HUES6 (cell line): Measurements from ENCODE around the gene CLDN15.

Source experiments
- H3K27ac ChIP-seq: 2 replicates; pipeline ENCODE4 v1.7.0; 2013; ENCODE audit warnings: low read depth, mild to moderate bottlenecking, low read length, inconsistent platforms
- H3K27me3 ChIP-seq: 2 replicates; pipeline ENCODE4 v1.6.1; 2013; ENCODE audit warnings: low read length; ENCODE audit not compliant: control insufficient read depth, insufficient read depth
- H3K36me3 ChIP-seq: 2 replicates; pipeline ENCODE4 v1.6.1; 2013; ENCODE audit warnings: low read length; ENCODE audit not compliant: control insufficient read depth, insufficient read depth
- H3K4me1 ChIP-seq: 2 replicates; pipeline ENCODE4 v1.6.1; 2013; ENCODE audit warnings: low read length; ENCODE audit not compliant: control insufficient read depth, insufficient read depth
- H3K4me3 ChIP-seq: 2 replicates; pipeline ENCODE4 v1.5.1; 2013; ENCODE audit warnings: low read depth, low read length
- H3K9ac ChIP-seq: one replicate; pipeline ENCODE4 v1.6.1; 2013; ENCODE audit warnings: mild to moderate bottlenecking, low read length
- H3K9me3 ChIP-seq: 2 replicates; pipeline ENCODE4 v1.6.1; 2013; ENCODE audit warnings: low read depth, low read length; ENCODE audit not compliant: control insufficient read depth, insufficient read depth

The CLDN15 gene

DNA sequence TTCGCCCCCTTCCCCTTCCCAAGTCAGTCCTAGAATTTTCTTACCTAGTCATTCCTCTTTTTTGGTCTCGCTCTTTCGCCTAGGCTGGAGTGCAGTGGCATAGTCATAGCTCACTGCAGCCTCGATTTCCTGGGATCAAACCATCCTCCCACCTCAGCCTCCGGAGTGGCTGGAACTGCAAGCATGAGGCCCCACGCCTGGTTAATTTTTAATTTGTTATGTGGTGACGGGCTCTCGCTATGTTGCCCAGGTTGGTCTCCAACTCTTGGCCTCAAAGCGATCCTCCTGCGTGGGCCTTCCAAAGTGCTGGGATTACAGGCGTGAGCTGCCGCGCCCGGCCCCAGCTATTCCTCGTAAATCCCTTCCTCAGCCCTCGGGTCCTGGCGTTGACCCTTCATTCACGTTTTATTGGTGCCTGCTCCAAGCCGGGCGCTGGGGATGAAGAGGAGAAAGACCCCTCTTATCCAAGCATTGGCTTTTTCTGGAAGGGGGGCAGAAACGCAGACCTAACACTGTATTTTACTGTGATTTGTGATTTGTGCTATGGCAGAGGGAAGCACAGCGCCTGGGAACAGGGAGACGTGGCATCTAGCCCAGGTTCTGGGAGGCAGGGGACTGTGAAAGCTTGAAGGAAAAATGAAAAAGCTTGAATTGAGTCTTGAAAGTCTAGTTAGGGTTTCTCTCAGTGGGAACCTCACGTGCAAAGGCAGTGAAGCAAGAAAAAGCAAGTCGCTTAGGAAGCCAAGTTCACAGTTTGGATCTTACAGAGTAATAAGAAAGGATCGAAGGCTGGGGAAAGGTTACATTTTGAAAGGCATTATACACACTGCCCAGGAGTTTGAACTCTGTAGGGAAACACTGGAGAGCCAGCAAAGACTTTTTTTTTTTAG, 19.1 kb downstream of the CLDN15 start:
- Histone ChIP-seq H3K4me1 (peaks cover 22% of the 10 kb centered on the region), H3K36me3 (peaks cover 18% of the 10 kb centered on the region), H3K27ac (no peak overlapping the region)

GRCh38 chr7:101217388-101218235, 20.0 kb downstream of the CLDN15 start, which contains the start of the genes PLOD3 and ZNHIT1:
TSS of gene PLOD3 (minus strand) at chr7:101217581. CDS start at chr7:101217274, 307 bp downstream.
TSS of gene ZNHIT1 (plus strand) at chr7:101218165. CDS start at chr7:101218196, 31 bp downstream.
- Histone ChIP-seq H3K9me3 (no peaks in the 10 kb centered on the region), H3K4me1 (peaks cover 22% of the 10 kb centered on the region), H3K9ac (peak within 1 kb of the TSS; percentile 76), H3K4me3 (peak within 1 kb of the TSS; percentile 88), H3K27me3 (no peaks in the 10 kb centered on the region), H3K36me3 (peaks cover 15% of the 10 kb centered on the region), H3K27ac (peak within 1 kb of the TSS; percentile 71; the same call in 1 of the 2 replicates)

More for the DNA sequence above, 19.1 kb downstream of the CLDN15 start:
- Histone ChIP-seq H3K9me3 (no peaks in the 10 kb centered on the region), H3K27me3 (no peaks in the 10 kb centered on the region), H3K4me3 (peak overlapping the region; percentile 88), H3K9ac (peak overlapping the region; percentile 73)

DNA sequence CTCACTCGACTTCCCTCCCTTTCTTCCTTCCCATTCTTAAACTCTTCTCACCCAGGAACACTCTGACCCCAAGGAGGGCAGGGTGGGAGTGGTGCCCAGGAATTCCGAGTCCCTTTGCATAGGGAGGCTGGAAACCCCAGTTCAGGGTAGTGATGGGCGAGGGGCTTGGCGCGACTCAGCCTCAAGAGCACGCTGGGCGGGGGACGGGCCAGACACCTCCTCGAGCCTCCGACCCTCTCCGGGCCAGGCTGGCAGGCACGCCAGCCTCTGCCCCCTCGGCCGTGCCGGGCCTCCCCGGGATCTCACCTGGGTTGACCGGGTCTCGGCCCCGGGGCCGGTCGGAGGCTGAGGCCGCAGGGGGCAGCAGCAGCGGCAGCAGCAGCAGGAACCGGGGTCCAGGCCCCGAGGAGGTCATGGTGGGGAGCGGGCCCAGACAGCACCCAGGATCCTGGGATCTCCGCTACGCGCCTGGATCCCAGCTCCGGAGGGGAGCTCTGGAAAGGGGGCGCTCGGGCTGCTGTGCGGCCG, 20.7 kb downstream of the CLDN15 start:
- Histone ChIP-seq H3K9ac (peak overlapping the region; percentile 76), H3K27ac (peak overlapping the region; percentile 71; the same call in 1 of the 2 replicates)

GRCh38 chr7:101216001-101216859, 21.4 kb downstream of the CLDN15 start:
- Histone ChIP-seq H3K9ac (peak overlapping the region; percentile 76), H3K4me1 (peaks cover 14% of the 10 kb centered on the region), H3K9me3 (no peaks in the 10 kb centered on the region), H3K4me3 (peak overlapping the region; percentile 88), H3K36me3 (peaks cover 24% of the 10 kb centered on the region), H3K27me3 (no peaks in the 10 kb centered on the region), H3K27ac (no peak overlapping the region)

More for the DNA sequence above, 20.7 kb downstream of the CLDN15 start:
- H3K36me3 ChIP-seq: peaks cover 17% of the 10 kb centered on the region
- no peaks in the 10 kb centered on the region for H3K27me3 ChIP-seq
- H3K4me3 ChIP-seq: peak overlapping the region; percentile 88
- peaks cover 17% of the 10 kb centered on the region for H3K4me1 ChIP-seq
- no peaks in the 10 kb centered on the region for H3K9me3 ChIP-seq

DNA sequence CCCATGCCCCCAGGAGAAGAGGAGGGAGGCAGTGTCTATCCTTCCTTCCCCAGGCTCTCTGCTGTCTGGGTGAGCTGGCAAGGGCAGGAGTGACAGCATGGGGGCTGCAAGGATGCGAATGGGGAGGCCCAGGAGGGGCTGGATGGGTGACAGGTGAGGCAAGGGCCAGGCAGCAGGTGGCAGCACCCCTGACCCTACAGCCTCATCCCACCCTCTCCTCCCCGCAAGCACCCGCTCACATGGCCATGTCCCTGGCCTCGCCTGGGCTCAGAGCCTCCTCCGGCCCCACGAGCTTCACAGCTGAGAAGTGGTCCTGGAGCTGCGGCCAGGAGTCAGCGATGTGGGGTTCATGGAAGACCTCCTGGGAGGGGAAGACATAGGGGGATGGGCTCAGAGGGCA, 25.6 kb downstream of the CLDN15 start:
- no peak overlapping the region for H3K9ac ChIP-seq
- peaks cover 9% of the 10 kb centered on the region for H3K4me1 ChIP-seq
- no peak overlapping the region for H3K4me3 ChIP-seq
- H3K36me3 ChIP-seq: peaks cover 55% of the 10 kb centered on the region
- H3K9me3 ChIP-seq: no peaks in the 10 kb centered on the region
- H3K27ac ChIP-seq: no peak overlapping the region
- no peaks in the 10 kb centered on the region for H3K27me3 ChIP-seq

DNA sequence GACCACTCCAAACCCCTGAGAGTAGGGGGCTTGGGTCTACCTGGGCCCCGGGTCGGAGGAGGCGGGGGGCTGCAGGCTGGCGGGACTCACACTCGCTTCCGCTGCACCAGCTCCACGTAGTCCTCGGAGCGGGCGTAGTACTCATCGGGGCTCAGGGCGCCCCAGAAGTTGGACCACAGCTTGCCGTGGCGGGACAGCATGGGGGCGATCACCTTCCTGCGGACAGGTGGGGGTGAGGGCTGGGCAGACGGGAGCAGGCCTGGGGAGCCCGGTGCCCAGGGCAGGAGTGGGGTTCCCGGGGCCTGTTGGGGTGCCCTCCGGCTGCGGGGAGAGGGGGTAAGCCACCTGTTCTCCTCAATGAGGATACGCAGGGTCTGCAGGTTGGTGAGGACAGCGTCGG, 26.1 kb downstream of the CLDN15 start:
- Histone ChIP-seq H3K9ac (no peak overlapping the region), H3K27me3 (no peaks in the 10 kb centered on the region), H3K27ac (no peak overlapping the region), H3K9me3 (no peaks in the 10 kb centered on the region), H3K4me1 (peaks cover 5% of the 10 kb centered on the region), H3K4me3 (no peak overlapping the region), H3K36me3 (peaks cover 56% of the 10 kb centered on the region)

- Histone ChIP-seq H3K9me3 (no peaks in the 10 kb centered on the region), H3K27me3 (no peaks in the 10 kb centered on the region), H3K27ac (no peak overlapping the region), H3K9ac (no peak overlapping the region), H3K4me1 (no peaks in the 10 kb centered on the region), H3K36me3 (peaks cover 57% of the 10 kb centered on the region), H3K4me3 (no peak overlapping the region)
These were observed 27.5 kb downstream of the CLDN15 start for GRCh38 chr7:101210143-101210542.

- Histone ChIP-seq H3K27me3 (no peaks in the 10 kb centered on the region), H3K27ac (no peak overlapping the region), H3K9me3 (no peaks in the 10 kb centered on the region)
These were observed 28.8 kb downstream of the CLDN15 start for GRCh38 chr7:101208794-101209193.

DNA sequence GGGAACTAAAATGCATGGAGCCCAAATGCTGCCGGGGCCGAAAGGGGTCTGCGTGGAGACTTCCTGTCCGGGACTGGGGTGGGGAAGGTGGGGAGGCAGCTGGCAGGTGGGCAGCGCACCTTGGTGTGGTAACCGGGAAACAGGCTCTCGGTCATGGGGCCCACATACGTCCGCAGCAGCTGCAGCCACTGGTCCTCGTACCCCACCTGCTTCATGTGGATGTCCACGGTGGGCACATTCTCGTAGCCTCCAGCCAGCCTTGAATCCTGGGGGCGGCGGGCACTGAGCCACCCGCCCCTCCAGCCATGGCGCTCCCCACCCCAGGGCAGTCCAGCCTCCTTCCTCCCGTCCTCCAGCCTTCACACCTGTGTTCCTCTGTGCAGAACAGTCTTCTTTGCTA, 30.1 kb downstream of the CLDN15 start:
- Histone ChIP-seq H3K36me3 (peaks cover 48% of the 10 kb centered on the region), H3K4me1 (no peaks in the 10 kb centered on the region), H3K4me3 (no peak overlapping the region), H3K9ac (no peak overlapping the region), H3K27me3 (peaks cover 5% of the 10 kb centered on the region; the same call in 1 of the 2 replicates), H3K9me3 (no peaks in the 10 kb centered on the region), H3K27ac (no peak overlapping the region)

More at GRCh38 chr7:101208794-101209193, 28.8 kb downstream of the CLDN15 start:
- Histone ChIP-seq H3K4me3 (no peak overlapping the region), H3K4me1 (no peaks in the 10 kb centered on the region), H3K36me3 (peaks cover 51% of the 10 kb centered on the region), H3K9ac (no peak overlapping the region)

GRCh38 chr7:101206665-101207042, 30.9 kb downstream of the CLDN15 start:
- no peak overlapping the region for H3K4me3 ChIP-seq
- no peak overlapping the region for H3K9ac ChIP-seq
- H3K9me3 ChIP-seq: no peaks in the 10 kb centered on the region
- H3K36me3 ChIP-seq: peaks cover 43% of the 10 kb centered on the region
- H3K4me1 ChIP-seq: no peaks in the 10 kb centered on the region; the same call in 1 of the 2 replicates
- no peak overlapping the region for H3K27ac ChIP-seq
- H3K27me3 ChIP-seq: peaks cover 13% of the 10 kb centered on the region; the same call in 1 of the 2 replicates
